ENCODE data around the gene MTHFD2L.

- TF ChIP-seq CTCF (IDR thresholded peaks at IDR 0.05), result no peak
- TF ChIP-seq POLR2AphosphoS5 (IDR thresholded peaks at IDR 0.05), result no peak
- no peak for TF ChIP-seq EP300 (IDR thresholded peaks at IDR 0.05)
- TF ChIP-seq POLR2A (IDR thresholded peaks at IDR 0.05), result no peak
These were observed 686 bp downstream of the MTHFD2L start for GRCh38 chr4:74158466-74159142.
